ENCODE results near the gene APOC3.

The APOC3 gene

DNA sequence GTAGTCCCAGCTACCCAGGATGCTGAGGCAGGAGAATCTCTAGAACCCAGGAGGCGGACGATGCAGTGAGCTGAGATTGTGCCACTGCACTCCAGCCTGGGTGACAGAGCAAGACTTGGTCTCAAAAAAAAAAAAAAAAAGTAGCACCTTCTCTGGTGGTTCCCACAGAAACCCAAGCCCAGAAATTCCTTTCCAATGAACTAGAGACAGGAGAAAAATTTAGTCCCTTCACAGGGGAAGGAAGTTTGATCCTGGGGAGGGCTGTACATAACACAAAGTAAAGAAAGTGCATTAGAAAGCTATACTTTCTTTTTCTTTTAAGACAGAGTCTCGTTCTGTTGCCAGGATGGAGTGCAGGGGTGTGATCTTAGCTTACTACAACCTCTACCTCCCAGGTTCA, 33.2 kb downstream of the APOC3 start:
- DNase-seq: no peak
- in situ Hi-C loops (cut with HindIII; ENCODE audit: low pct_ligation_motif_present, low pct_unique_long_range_greater_than_20kb, low sequenced_read_pairs): no loop called here

- no peak for DNase-seq
- in situ Hi-C loops (cut with HindIII; ENCODE audit: low pct_ligation_motif_present, low pct_unique_long_range_greater_than_20kb, low sequenced_read_pairs): no loop called here
These were observed 34.8 kb downstream of the APOC3 start for GRCh38 chr11:116864531-116864930.

DNA sequence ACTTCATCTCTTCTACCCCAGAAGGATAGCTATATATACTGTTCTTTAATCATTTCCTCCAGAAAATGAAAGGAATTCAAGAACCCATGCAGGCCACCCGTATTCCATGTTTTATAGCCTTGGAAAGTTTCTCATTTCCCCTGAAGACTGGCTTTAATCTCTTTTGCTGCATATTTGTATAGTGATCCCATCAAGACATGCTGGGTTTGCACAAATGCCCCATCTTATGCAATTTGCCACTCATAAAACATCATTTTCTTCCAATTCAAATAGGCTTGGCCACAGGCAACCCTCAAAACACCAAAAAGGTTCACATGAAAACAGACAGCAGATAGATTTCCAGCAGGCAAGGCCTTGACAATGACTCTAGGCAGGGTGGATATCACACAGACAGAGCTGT, 36.0 kb downstream of the APOC3 start:
- no peak for DNase-seq
- in situ Hi-C loops (cut with HindIII; ENCODE audit: low pct_ligation_motif_present, low pct_unique_long_range_greater_than_20kb, low sequenced_read_pairs): no loop called here

DNA sequence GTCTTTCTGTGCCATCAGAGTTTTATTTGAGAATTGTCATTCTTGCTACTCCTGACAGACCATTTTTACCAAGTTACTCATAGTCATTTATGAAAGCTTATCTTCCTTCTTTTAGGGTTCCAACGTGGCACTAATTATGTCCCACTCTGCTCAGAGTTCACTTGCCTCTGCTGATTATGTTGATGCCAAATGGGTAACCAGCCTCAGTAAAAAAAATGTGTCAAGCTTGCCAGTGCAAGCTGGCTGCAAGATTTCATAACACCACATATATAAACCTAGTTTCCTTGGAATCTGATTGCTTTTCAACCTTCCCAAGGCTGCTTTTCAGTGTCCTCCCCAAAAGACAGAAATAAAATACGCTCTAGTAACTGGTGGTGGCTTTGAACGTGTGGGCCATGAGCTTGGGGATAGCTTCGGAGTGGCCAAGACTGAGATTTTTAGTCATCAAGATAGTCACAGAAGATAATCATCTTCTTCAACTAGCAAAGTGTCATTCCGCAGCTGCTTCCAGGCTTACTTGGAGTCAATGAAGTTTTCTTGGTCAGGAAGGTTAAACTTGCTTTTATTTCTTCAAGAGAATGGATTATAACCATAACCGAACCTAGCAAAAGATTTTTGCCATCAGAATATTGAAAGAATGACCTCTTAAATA, 37.2 kb downstream of the APOC3 start:
- in situ Hi-C loops (cut with HindIII; ENCODE audit: low pct_ligation_motif_present, low pct_unique_long_range_greater_than_20kb, low sequenced_read_pairs): no loop called here

DNA sequence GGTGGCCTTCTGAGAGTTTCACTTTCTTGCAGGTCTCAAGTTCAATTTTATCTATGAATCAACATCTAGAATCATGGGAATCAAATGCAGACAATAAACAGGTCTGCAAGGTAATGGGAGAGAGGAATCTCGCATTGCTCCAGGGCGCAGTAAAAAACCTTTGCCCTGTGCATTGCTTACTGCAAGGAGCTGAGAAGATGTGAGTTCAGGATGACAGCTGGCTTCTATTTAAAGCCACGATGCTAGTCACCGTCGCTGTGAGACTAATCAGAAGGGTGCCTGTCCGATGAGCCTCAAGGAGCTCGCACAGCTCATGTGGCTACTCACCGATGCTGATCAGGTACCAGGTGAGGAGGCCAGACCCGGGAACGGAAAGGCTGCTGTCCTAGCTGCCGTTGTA, 37.9 kb downstream of the APOC3 start:
- in situ Hi-C loops (cut with HindIII; ENCODE audit: low pct_ligation_motif_present, low pct_unique_long_range_greater_than_20kb, low sequenced_read_pairs): no loop called here
- DNase-seq: no peak

More for the DNA sequence above, 37.2 kb downstream of the APOC3 start:
- DNase-seq: no peak

DNA sequence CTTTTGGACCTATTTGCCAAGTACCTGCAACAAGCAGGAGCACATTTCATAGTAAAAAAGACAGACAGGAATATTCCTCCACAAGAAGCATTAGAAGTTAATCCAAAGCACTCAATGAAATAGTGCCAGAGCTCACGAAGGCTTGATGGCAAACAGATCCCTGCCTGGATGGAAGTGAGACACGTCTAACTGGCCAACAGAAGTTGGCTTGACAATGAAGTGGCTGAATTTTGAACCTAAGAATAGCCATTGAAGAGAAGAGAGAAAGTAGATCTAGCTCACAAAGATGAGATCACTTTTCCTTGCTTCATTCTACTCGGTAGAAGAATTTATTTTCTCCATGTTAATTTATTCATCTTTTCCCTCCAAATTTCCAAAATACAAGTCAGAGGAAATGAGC, 38.4 kb downstream of the APOC3 start:
- in situ Hi-C loops (cut with HindIII; ENCODE audit: low pct_ligation_motif_present, low pct_unique_long_range_greater_than_20kb, low sequenced_read_pairs): no loop called here
- no peak for DNase-seq

DNA sequence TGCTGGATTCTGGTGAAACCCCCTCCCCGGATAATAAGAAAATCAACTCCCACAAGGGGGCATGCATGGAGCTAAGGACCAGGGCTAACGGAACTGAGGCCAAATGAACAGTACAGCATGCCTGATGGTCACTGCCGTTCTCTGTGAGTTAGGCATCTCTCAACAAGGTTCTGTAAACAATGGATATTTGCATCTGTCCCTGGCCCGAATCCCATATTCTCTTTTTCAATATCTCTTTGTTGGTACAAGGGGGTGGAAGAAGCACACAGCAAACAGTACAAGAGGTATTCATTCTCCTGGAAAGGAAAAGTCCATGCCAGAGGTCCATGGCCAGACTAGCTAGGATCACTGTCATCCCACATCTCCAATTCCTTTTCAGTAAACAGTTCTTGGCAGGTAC, 39.9 kb downstream of the APOC3 start:
- no peak for DNase-seq
- in situ Hi-C loops (cut with HindIII; ENCODE audit: low pct_ligation_motif_present, low pct_unique_long_range_greater_than_20kb, low sequenced_read_pairs): no loop called here

GRCh38 chr11:116870054-116870453, 40.3 kb downstream of the APOC3 start:
- in situ Hi-C loops (cut with HindIII; ENCODE audit: low pct_ligation_motif_present, low pct_unique_long_range_greater_than_20kb, low sequenced_read_pairs): no loop called here
- DNase-seq: no peak

DNA sequence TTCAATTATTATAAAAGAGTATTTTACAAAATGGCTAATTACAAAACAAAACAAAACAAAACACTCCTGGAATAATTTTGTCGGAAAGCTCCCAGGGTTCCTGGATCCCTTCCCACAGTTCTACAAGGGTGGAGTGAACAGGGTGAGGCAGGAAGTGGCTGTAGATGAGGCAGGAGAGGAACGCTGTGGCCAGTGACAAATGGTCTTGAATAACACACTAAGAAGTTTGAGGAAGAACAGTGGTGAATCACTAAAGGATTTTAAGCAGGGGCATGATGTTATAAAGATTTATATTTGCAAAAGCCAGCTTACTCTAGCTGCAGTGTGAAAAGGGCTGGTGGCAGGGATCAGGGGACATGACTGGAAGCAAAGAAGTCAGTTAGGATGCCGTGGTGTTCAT, 41.5 kb downstream of the APOC3 start:
- in situ Hi-C loops (cut with HindIII; ENCODE audit: low pct_ligation_motif_present, low pct_unique_long_range_greater_than_20kb, low sequenced_read_pairs): no loop called here

DNA sequence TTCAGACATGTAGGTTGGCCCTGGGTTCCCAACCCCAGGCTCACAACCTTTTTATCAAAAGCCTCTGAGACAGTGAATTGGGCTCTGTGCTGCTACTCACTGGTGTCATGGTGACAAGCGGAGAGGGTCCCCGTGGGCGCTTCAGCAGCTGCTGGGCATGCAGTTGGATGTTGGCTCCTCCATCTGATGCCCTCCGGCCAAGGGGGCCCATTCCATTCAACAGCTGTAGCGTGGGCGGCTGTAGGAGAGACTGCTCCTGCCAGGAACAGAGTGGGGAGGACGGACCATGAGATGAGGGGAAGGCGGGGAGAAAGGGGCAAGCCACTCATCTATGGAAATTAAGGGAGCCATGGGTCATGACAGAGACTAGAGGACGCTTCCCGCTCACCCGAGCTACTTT, 43.7 kb downstream of the APOC3 start:
- DNase-seq: no peak
- in situ Hi-C loops (cut with HindIII; ENCODE audit: low pct_ligation_motif_present, low pct_unique_long_range_greater_than_20kb, low sequenced_read_pairs): no loop called here

More for the DNA sequence above, 41.5 kb downstream of the APOC3 start:
- no peak for DNase-seq

DNA sequence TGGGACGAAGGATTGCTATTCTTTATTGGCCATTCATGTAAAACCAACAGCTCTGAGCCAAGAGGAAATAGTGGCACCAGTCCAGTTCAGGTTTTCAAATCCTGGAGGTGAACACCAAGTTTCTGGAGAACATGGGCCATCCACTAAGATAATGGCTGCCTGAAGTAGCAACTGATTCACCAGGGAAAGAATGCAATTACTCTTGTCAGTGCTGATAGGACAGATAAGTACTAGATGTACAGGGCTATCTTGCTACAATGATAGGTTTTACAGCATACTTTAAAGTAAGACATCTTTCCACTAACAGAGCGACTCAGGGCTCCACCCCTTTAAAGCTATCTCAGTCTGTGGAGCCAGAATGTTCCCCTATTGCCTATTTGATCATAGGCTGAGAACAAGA, 44.5 kb downstream of the APOC3 start:
- in situ Hi-C loops (cut with HindIII; ENCODE audit: low pct_ligation_motif_present, low pct_unique_long_range_greater_than_20kb, low sequenced_read_pairs): no loop called here
- no peak for DNase-seq

- no peak for DNase-seq
- in situ Hi-C loops (cut with HindIII; ENCODE audit: low pct_ligation_motif_present, low pct_unique_long_range_greater_than_20kb, low sequenced_read_pairs): no loop called here
These were observed 45.5 kb downstream of the APOC3 start for GRCh38 chr11:116875194-116875593.

DNA sequence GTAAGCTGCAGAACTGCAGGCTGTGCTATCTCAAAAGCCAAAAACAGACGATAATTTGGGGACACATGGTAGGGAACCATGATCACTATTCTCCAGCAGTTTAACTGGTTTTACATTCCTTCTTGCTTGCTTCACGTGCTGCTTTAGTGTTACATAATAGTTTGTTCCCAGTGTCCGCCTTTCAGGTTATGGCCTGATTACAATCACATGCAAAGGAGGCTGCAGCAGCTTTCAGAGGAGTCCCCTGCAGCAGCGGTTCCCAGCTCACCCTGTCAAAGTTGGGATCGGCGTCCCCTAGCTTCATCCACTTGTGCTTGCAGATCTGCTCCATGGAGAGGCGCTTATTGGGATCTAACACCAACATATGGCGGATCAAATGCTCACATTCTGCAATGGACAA, 46.9 kb downstream of the APOC3 start:
- DNase-seq: no peak
- in situ Hi-C loops (cut with HindIII; ENCODE audit: low pct_ligation_motif_present, low pct_unique_long_range_greater_than_20kb, low sequenced_read_pairs): no loop called here

GRCh38 chr11:116879800-116880625, 50.3 kb downstream of the APOC3 start:
- in situ Hi-C loops (cut with HindIII; ENCODE audit: low pct_ligation_motif_present, low pct_unique_long_range_greater_than_20kb, low sequenced_read_pairs): no loop called here
- peak; percentile 62 for DNase-seq

DNA sequence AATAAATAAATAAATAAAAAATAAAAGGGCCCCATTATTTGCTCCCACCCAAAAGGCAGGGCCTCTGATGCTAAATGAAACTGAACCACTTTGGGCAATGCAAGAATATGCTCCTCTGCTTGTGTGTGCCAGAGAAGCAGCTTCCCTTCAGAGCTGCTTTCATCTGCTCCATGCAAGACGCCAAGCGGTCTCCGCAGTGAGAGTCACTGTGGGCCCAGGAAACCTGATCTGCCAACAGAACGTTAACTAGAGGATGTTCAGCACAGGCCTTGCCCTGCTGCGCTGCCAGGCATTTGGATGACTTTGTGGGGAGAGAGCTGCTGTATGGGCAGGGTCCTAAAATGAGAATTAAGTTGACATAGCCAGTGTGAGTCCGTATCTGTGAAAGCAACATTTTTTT, 51.4 kb downstream of the APOC3 start:
- DNase-seq: no peak
- in situ Hi-C loops (cut with HindIII; ENCODE audit: low pct_ligation_motif_present, low pct_unique_long_range_greater_than_20kb, low sequenced_read_pairs): no loop called here

GRCh38 chr11:116882386-116882785, 52.7 kb downstream of the APOC3 start:
- DNase-seq: no peak
- in situ Hi-C loops (cut with HindIII; ENCODE audit: low pct_ligation_motif_present, low pct_unique_long_range_greater_than_20kb, low sequenced_read_pairs): no loop called here

All from ACHN (cell line).